Kidney capillary endothelial cell (primary cell): Measurements from ENCODE around the gene RNF141.

Source experiments
- DNase-seq: peaks from one replicate; pipeline ENCODE4 v3.0.0-alpha.2; 2018; ENCODE audit warnings: low spot score

The RNF141 gene

GRCh38 chr11:10480026-10480425 is 61.0 kb downstream of the RNF141 start:
- DNase-seq, result no peak

- no peak for DNase-seq
Observed at GRCh38 chr11:10478574-10479550, 62.1 kb downstream of the RNF141 start.

- DNase-seq, result no peak
Observed at GRCh38 chr11:10478066-10478465, 62.9 kb downstream of the RNF141 start.

- DNase-seq, result no peak
Observed at GRCh38 chr11:10477690-10478046, 63.3 kb downstream of the RNF141 start.

- no peak for DNase-seq
Observed at GRCh38 chr11:10476927-10477689, 63.9 kb downstream of the RNF141 start.

- no peak for DNase-seq
Observed at GRCh38 chr11:10476342-10476741, 64.6 kb downstream of the RNF141 start.

- no peak for DNase-seq
Observed at GRCh38 chr11:10474551-10474950, 66.4 kb downstream of the RNF141 start.

GRCh38 chr11:10473371-10473770 is 67.6 kb downstream of the RNF141 start:
- no peak for DNase-seq

GRCh38 chr11:10462746-10463300 is 78.2 kb downstream of the RNF141 start:
- no peak for DNase-seq
